Right lobe of liver (tissue), 4 donors: ENCODE data around the gene SGCE.

ENCODE experiments used
- CTCF ChIP-seq, 4 donors: fragments of 200-600 bp in 3 of 4; fragments of 450-650 bp in 1 of 4; IDR thresholded peaks; one replicate each; pipeline versions ENCODE4 v1.5.1 to v1.8.0; 2016 to 2022; ENCODE audit warnings: antibody characterized with exemption in 4 of 4, mild to moderate bottlenecking in 2 of 4
- POLR2A ChIP-seq: fragments of 450-650 bp; IDR thresholded peaks from one replicate; pipeline ENCODE4 v1.6.1; 2017; ENCODE audit warnings: antibody characterized with exemption, mild to moderate bottlenecking
- donor health status: DM: no; HTN: no; CAD: no.
- donor health status: DM: no; HTN: no; CAD: no.
- donor health status: DM: no; HTN: yes; CAD: no.

- no peak for TF ChIP-seq CTCF (IDR thresholded peaks at IDR 0.05)
- no peak for TF ChIP-seq POLR2A
These were observed 84.1 kb downstream of the SGCE start for GRCh38 chr7:94571816-94572215.
